ENCODE measurements around the gene PRKAR1B.
"Not testable (repeated sequence)": the region's sequence is repeated elsewhere in the genome, so short reads cannot be mapped to it uniquely, and the experiment has no call there.

The PRKAR1B gene

DNA sequence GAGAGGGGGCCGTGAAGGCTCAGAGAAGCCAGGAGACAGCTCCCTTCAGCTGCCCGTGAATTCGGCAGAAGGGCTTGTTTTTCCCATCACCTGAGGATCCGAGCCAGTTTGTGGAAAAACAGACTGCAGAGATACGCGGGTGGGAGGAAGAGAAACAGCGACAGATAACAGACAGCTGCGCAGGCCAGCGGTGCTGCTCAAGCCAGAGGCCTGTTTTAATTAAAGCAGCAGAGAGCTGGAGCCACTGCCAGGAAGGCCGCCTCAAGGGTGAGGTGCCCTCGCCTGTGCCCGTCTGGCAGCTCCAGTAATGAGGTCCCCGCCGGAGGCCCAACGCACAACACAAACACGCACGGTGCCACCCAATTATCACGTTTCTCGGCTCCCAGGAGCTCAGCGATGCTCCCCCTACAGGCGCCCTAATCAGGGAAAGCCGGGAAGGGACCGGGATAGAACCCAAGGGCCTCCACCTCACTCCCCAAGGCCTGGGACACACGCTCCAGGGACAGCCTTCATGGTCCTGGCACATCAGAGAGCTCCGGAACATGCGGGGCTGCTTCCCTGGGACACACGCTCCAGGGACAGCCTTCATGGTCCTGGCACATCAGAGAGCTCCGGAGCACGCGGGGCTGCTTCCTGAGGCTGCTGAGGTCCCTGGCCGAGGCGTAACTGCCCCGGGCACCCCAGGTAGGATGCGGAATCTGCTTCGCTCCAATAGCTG lies 61.2 kb downstream of the PRKAR1B start:
- DNase-seq, result no peak

DNA sequence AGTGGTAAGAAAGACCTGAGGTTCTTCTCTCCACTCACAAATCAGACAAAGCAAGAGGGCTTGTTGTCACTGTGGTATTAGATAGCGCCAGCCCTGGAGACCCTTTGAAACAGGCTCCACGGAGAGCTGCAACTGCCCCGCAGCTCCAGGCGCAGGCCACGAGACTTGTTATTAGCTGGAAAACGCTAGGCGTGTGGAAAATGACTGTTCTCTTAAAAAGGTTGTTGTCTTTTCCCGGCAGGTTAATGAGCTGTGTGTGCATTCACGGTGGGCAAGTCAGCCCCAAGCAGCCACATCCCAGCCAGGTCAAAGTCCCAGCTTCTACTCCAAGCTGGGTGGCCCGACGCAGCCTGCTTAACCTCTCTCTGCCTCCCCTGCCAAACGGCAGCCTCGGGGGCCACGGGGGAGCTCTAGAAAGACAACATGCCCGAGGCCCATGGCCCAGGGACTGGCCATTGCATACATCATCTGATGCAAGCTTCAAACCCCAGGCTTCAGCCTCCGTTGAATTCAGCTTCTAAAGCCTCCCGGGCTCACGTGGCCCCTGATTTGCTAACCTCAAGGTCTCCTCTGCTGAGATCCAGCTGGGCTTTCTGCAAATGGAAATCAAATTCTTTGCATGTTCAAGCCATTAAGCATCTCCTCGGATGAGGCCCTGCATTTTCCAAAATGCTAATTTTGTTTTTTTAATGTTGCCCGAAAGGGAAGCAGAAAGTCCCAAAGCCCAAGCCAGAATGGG lies 61.9 kb downstream of the PRKAR1B start:
- DNase-seq, result no peak

GRCh38 chr7:664402-664775 lies 62.7 kb downstream of the PRKAR1B start:
- DNase-seq, result no peak

DNA sequence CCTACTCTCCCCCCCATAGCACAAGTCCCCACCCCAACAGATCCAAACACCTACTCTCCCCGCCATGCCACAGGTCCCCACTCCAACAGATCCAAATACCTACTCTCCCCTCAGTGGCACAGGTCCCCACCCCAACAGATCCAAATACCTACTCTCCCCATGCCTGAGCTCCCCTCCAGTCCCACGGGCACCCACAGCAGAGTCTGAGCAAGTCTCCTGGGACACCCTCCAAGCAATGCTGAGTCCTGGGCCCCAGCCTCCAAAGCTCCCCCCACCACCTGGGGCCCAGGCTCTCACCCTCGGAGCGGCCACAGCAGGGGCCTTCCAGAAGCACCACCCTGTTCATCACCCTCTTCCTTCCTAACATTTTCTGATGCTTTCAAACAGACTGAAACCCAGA lies 64.5 kb downstream of the PRKAR1B start:
- no peak for DNase-seq

DNA sequence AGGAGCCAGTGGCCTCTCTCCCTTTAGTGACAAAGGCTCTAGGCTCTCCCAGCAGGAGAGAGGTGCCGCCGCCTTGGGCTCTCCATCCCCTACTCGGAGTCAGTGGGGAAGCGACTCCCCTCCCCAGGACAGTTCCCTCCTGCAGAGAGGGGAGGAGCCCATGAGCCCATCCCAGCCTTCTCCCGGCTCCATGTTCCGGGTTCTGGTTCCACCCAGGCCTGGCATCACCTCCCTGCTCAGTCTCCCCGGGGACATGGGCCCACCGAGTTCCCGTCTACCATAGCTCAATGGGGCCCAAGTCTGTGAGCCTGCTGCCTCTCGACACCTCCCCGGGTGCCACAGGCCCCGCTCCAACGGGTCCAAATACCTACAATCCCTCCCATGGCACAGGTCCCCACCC lies 67.1 kb downstream of the PRKAR1B start:
- DNase-seq, result no peak

DNA sequence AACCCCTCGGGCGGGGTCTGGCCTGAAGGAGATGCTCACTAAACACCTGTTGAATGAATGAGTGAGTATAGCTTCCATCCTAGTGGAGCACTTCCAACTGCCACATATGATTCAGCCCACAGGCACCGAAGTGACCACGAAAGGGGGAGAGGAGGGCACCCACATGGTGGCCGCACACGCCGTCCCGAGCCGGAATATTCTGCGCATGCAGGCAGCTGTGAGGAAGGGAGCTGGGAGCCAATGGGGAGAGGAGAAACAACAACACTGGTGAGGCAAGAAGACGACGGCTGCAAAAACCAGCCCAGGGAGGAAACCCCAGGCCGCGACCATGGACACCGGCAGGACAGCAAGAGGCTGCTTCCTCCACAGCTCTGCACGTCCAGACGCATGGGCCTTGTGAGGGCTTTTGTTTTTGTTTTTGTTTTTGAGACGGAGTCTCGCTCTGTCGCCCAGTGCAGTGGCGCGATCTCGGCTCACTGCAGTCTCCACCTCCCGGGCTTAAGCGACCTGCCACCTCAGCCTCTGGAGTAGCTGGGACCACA lies 67.7 kb downstream of the PRKAR1B start:
- no peak for DNase-seq

DNA sequence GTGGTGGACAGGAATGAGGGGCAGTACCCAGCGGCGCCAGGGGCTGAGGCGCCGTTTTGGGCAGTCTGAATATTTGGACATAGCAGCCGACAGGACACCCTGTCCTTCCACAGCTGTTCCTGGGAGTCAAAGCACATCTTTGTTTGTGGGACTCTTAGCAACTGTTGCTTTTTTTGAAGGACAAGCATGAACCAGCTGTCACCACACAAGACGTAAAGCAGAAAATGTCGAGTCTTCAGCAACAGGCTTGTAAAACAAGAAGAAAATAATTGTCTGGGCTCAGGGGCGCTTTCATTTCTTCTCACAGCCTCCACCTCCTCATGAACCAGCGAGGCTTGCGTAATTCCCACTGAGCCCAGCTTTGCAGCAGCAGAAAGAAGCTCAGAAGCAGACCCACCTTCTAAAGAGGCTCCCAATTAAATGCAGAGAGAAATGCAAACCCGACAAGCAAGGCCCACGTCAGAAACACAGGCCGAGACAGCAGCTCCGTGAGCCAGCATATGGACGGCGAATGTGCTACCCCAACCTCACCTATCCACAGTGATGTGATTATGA lies 69.4 kb downstream of the PRKAR1B start:
- DNase-seq, result no peak

GRCh38 chr7:657010-657409 lies 70.1 kb downstream of the PRKAR1B start:
- not testable (repeated sequence) for DNase-seq

DNA sequence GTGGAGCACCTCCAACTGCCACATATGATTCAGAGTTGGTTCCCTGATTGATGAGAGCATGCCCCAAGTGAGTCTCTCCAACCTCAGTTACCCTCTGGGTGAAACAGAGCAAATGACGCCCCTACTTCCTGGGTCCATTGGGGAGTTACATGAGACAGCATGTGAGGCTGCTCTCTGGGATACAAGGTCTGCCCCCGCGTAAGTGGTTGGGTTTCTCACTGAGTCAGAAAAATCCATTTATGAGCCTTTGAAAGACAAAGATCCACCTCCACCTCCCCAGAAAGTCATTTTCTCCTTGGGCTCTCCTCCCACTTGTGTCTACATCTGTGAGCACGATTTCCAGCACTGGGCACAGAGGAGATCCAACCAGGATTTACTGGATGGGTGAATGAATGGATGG lies 71.3 kb downstream of the PRKAR1B start:
- DNase-seq, result no peak

GRCh38 chr7:653829-654764 lies 73.0 kb downstream of the PRKAR1B start:
- no peak for DNase-seq

DNA sequence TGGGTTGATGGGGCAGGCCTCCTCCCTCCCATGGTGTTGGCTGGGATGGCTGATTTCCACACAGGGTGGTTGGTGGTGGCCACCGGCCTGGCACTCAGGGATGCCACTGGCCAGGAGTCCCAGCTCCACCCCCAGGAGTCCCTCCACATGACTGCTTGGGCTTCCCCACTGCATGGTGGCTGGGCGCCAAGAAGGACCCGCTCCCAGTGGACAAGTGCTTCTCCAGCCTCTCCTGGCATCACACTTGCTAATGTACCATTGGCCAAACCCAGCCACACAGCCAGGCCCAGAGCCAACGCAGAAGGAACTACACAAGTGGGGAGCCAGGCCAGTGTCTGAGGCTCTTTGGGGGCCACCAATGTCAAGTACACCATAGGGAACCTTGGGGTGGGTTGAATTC lies 74.2 kb downstream of the PRKAR1B start:
- DNase-seq, result no peak

DNA sequence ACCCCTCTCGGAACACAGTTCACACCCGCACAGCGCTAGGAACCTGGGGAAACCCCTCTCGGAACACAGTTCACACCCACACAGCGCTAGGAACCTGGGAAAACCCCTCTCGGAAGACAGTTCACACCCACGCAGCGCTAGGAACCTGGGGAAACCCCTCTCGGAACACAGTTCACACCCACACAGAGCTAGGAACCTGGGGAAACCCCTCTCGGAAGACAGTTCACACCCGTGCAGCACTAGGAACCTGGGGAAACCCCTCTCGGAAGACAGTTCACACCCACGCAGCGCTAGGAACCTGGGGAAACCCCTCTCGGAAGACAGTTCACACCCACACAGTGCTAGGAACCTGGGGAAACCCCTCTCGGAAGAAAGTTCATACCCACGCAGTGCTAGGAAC lies 74.9 kb downstream of the PRKAR1B start:
- not testable (repeated sequence) for DNase-seq

DNA sequence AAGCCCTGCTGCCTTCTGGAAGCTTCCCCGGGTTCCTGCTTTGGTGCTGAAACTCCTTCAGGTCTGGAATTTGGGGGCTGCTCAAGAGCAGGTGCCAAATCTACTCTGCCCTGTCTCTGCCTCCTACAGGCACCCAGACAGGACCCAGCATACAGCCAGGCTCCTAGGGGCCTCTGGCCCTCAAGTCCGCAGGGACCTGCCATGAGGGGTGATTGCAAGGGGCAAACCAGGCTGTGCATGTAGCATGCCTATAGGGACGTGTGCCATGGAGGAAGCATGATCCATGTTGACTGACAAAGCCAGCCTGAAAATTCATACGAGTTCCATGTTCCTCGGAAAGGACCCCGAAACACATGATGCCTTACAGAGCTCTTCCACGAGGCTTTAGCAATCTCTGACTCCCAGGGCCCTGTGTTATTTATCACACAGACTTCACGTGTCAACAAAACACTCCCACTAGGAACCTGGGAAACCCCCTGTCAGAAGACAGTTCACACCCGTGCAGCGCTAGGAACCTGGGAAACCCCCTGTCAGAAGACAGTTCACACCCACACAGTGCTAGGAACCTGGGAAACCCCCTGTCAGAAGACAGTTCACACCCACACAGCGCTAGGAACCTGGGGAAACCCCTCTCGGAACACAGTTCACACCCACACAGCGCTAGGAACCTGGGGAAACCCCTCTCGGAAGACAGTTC lies 75.9 kb downstream of the PRKAR1B start:
- DNase-seq, result peak; percentile 8

GRCh38 chr7:650339-651031 lies 76.6 kb downstream of the PRKAR1B start:
- DNase-seq, result no peak

GRCh38 chr7:646951-647350 lies 80.1 kb downstream of the PRKAR1B start:
- no peak for DNase-seq

DNA sequence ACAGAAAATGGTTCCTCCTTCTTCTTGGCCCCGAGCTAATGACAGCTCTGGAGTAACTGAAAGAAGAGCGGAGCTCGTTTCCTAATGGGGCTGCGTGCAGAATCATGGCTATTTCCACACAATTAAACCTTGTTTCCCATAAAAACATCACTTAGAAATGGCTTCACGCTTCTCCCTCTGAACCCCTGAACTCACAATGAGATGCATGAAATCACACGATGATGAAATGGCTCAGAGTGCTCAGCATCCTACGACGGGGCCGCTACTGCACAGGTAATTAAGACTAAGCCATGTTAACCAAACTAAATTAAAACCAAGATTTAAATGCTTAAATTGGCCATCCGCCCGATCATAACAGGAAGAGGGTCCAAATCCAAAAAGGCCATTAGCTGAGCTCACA lies 80.6 kb downstream of the PRKAR1B start:
- DNase-seq, result no peak

- no peak for DNase-seq
These were observed 81.5 kb downstream of the PRKAR1B start for GRCh38 chr7:645606-646005.

- DNase-seq, result no peak
These were observed 82.4 kb downstream of the PRKAR1B start for GRCh38 chr7:644381-645305.

DNA sequence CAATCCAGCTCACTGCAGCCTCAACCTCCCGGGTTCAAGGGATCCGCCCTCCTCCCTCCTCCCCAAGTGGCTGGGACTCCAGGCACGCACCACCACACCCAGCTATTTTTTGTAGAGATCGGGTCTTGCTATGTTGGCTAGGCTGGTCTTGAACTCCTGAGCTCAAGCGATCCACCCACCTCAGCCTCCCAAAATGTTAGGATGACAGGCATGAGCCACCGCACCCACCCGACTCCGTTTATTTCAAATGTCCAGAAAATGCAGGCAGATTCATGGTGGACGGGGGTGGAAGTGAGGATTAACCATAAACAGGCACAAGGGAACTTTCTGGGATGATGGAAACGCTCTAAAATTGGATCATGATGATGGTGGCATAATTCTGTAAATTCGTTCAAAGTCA lies 85.1 kb downstream of the PRKAR1B start:
- no peak for DNase-seq

- no peak for DNase-seq
These were observed 85.8 kb downstream of the PRKAR1B start for GRCh38 chr7:641269-641671.

Measured in inflammatory macrophage treated with lipopolysaccharide for 4 hours (primary cell).